ENCODE data around the gene TMEM150A.
A peak's percentile ranks its signal among the peaks of the same experiment; 100 is the strongest.

Gene TMEM150A

GRCh38 chr2:85580206-85580605 lies 22.3 kb downstream of the TMEM150A start:
- Histone ChIP-seq H4K20me1 (ENCODE audit: insufficient read depth, low read length) (no peaks in the 10 kb centered on the region), H3K9ac (ENCODE audit: low read length) (no peak overlapping the region), H3K36me3 (ENCODE audit: insufficient read depth, low read length) (peaks cover 53% of the 10 kb centered on the region), H3K9me3 (ENCODE audit: low read length) (no peaks in the 10 kb centered on the region), H3K4me3 (ENCODE audit: low read depth, low read length, poor library complexity, severe bottlenecking) (no peak overlapping the region), H3F3A (ENCODE audit: insufficient read depth, low read length) (no peaks in the 10 kb centered on the region), H3K79me2 (ENCODE audit: insufficient read depth, low read length) (no peaks in the 10 kb centered on the region), H3K27ac (ENCODE audit: low read depth, low read length, poor library complexity, severe bottlenecking) (no peak overlapping the region), H3K4me1 (ENCODE audit: insufficient read depth, low read length, severe bottlenecking) (peaks cover 34% of the 10 kb centered on the region), H2AFZ (ENCODE audit: low read length) (no peak overlapping the region), H3K27me3 (ENCODE audit: insufficient read depth, low read length) (no peaks in the 10 kb centered on the region), H3K9me2 (ENCODE audit: low read depth, low read length) (no peaks in the 10 kb centered on the region), H3K4me2 (ENCODE audit: low read length) (no peak overlapping the region)
- TF ChIP-seq EZH2 (IDR thresholded peaks at IDR 0.05; ENCODE audit: borderline replicate concordance, low read length) (no peak), CTCF (IDR thresholded peaks at IDR 0.05; ENCODE audit: low read length) (no peak)

- Histone ChIP-seq H3K4me2 (ENCODE audit: low read length) (peak overlapping the region; percentile 96), H3K9me2 (ENCODE audit: low read depth, low read length) (no peaks in the 10 kb centered on the region), H2AFZ (ENCODE audit: low read length) (no peak overlapping the region), H4K20me1 (ENCODE audit: insufficient read depth, low read length) (no peaks in the 10 kb centered on the region), H3K79me2 (ENCODE audit: insufficient read depth, low read length) (no peaks in the 10 kb centered on the region), H3K4me1 (ENCODE audit: insufficient read depth, low read length, severe bottlenecking) (peaks cover 34% of the 10 kb centered on the region), H3K9ac (ENCODE audit: low read length) (peak overlapping the region; percentile 73), H3K36me3 (ENCODE audit: insufficient read depth, low read length) (peaks cover 47% of the 10 kb centered on the region), H3F3A (ENCODE audit: insufficient read depth, low read length) (no peaks in the 10 kb centered on the region), H3K27me3 (ENCODE audit: insufficient read depth, low read length) (no peaks in the 10 kb centered on the region), H3K9me3 (ENCODE audit: low read length) (no peaks in the 10 kb centered on the region), H3K4me3 (ENCODE audit: low read depth, low read length, poor library complexity, severe bottlenecking) (peak overlapping the region; percentile 71), H3K27ac (ENCODE audit: low read depth, low read length, poor library complexity, severe bottlenecking) (no peak overlapping the region)
- TF ChIP-seq CTCF (IDR thresholded peaks at IDR 0.05; ENCODE audit: low read length), result no peak
- no peak for TF ChIP-seq EZH2 (IDR thresholded peaks at IDR 0.05; ENCODE audit: borderline replicate concordance, low read length)
Observed at GRCh38 chr2:85579266-85579935, 23.1 kb downstream of the TMEM150A start.

DNA sequence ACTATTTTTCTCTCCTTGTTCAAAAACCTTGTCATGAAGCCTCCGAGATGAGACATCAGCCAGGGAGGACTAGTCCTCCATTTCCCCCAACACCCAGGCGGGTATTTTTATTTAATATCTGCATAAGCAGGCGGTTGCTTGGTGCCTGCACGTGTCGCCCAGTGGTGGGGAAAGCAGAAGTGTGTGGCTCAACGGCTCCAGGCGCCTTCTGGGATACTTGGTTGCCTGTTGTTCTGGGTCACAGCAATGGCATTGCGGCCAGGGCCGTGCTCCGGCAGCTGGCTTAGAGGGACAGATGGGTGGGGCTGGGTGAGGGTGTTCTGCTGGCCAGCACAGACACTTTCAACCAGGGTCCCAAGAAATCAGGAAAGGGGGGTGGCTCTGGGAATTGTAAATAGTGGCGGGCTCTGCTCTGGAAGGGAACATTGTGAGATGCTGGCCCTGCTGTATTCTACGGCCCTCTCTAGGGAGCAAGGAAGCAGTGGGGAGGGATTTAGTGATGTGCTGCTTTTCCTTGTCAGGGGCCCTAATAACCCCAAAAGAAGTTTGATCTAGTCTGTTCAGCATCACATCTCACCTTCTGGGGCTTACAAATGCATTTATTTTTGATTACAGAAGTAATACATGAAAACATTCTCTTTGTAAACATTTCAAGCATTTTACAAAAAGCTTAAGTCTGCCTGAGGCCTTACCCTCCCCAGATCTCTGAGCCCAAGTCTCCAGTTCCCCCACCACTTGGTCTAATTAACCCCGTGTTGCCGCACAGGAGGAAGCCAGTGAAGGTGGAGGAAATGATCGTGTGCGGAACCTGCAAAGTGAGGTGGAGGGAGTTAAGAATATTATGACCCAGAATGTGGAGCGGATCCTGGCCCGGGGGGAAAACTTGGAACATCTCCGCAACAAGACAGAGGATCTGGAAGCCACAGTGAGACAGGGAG lies 24.0 kb downstream of the TMEM150A start:
- Histone ChIP-seq H3K27me3 (ENCODE audit: insufficient read depth, low read length) (no peaks in the 10 kb centered on the region), H3K36me3 (ENCODE audit: insufficient read depth, low read length) (peaks cover 41% of the 10 kb centered on the region), H3K4me2 (ENCODE audit: low read length) (peak overlapping the region; percentile 96), H3K9me2 (ENCODE audit: low read depth, low read length) (no peaks in the 10 kb centered on the region), H3K9me3 (ENCODE audit: low read length) (no peaks in the 10 kb centered on the region), H3K27ac (ENCODE audit: low read depth, low read length, poor library complexity, severe bottlenecking) (peak overlapping the region; percentile 60), H2AFZ (ENCODE audit: low read length) (no peak overlapping the region), H3K79me2 (ENCODE audit: insufficient read depth, low read length) (no peaks in the 10 kb centered on the region), H3K4me3 (ENCODE audit: low read depth, low read length, poor library complexity, severe bottlenecking) (peak overlapping the region; percentile 71), H3F3A (ENCODE audit: insufficient read depth, low read length) (no peaks in the 10 kb centered on the region), H4K20me1 (ENCODE audit: insufficient read depth, low read length) (no peaks in the 10 kb centered on the region), H3K4me1 (ENCODE audit: insufficient read depth, low read length, severe bottlenecking) (peaks cover 27% of the 10 kb centered on the region), H3K9ac (ENCODE audit: low read length) (peak overlapping the region; percentile 73)
- TF ChIP-seq EZH2 (IDR thresholded peaks at IDR 0.05; ENCODE audit: borderline replicate concordance, low read length) (no peak), CTCF (IDR thresholded peaks at IDR 0.05; ENCODE audit: low read length) (no peak)

Data from OCI-LY1 (cell line).